Vagina (tissue), 2 donors: ENCODE data around the gene RAG2.
"Not testable (repeated sequence)": the region's sequence is repeated elsewhere in the genome, so short reads cannot be mapped to it uniquely, and the experiment has no call there.

Experiments used
- POLR2A ChIP-seq, 2 donors: fragments of 450-650 bp; IDR thresholded peaks; one replicate each; pipeline ENCODE4 v1.6.1; 2017; ENCODE audit warnings: antibody characterized with exemption in 2 of 2, mild to moderate bottlenecking in 2 of 2, moderate library complexity in 2 of 2
- POLR2AphosphoS5 ChIP-seq, 2 donors: sonication (generic); formaldehyde crosslinking; IDR thresholded peaks; one replicate each; pipeline ENCODE4 v1.9.0; 2017; ENCODE audit warnings: antibody characterized with exemption in 2 of 2, mild to moderate bottlenecking in 2 of 2, low read depth in 1 of 2; ENCODE audit not compliant: insufficient read depth in 1 of 2
- TF ChIP-seq, protein P1 (sequence below), 3 experiments: fragments of 450-650 bp in 2 of 3; fragments of 200-600 bp in 1 of 3; sonication (generic) in 1 of 3; IDR thresholded peaks; one replicate each; pipeline ENCODE4 v1.5.1; 2017 to 2019; ENCODE audit warnings: antibody characterized with exemption in 3 of 3, mild to moderate bottlenecking in 2 of 3, moderate library complexity in 2 of 3

DNA sequence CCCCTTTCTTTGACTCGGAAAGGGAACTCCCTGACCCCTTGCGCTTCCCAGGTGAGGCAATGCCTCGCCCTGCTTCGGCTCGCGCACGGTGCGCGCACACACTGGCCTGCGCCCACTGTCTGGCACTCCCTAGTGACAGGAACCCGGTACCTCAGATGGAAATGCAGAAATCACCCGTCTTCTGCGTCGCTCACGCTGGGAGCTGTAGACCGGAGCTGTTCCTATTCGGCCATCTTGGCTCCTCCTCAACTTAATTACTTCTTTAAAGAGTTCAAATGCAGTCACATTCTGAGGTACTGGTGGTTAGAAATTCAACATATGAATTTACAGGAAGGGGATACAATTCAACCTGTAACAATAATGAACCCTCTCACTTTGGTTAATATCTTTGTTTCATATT is 40.6 kb downstream of the RAG2 start:
- TF ChIP-seq, protein P1, sequence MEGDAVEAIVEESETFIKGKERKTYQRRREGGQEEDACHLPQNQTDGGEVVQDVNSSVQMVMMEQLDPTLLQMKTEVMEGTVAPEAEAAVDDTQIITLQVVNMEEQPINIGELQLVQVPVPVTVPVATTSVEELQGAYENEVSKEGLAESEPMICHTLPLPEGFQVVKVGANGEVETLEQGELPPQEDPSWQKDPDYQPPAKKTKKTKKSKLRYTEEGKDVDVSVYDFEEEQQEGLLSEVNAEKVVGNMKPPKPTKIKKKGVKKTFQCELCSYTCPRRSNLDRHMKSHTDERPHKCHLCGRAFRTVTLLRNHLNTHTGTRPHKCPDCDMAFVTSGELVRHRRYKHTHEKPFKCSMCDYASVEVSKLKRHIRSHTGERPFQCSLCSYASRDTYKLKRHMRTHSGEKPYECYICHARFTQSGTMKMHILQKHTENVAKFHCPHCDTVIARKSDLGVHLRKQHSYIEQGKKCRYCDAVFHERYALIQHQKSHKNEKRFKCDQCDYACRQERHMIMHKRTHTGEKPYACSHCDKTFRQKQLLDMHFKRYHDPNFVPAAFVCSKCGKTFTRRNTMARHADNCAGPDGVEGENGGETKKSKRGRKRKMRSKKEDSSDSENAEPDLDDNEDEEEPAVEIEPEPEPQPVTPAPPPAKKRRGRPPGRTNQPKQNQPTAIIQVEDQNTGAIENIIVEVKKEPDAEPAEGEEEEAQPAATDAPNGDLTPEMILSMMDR (IDR thresholded peaks at IDR 0.05): not testable (repeated sequence)
- not testable (repeated sequence) for TF ChIP-seq POLR2AphosphoS5 (IDR thresholded peaks at IDR 0.05; ENCODE audit: insufficient read depth in 1 of 2, low read depth in 1 of 2); POLR2A (IDR thresholded peaks at IDR 0.05)
